Erythroblast (primary cell): ENCODE results near the gene SDK2.

Experiments
- DNase-seq, 2 experiments: peaks; one replicate each; lab custom pipeline; 2025; lab: John Stamatoyannopoulos, UW
- GATA1 ChIP-seq: IDR thresholded peaks from 2 replicates; pipeline ENCODE4 v1.6.1; 2011; ENCODE audit warnings: low read depth, mild to moderate bottlenecking, control low read depth, low read length, moderate library complexity
- POLR2A ChIP-seq: IDR thresholded peaks from 2 replicates; pipeline ENCODE4 v1.6.1; 2011; ENCODE audit warnings: mild to moderate bottlenecking, low read length

SDK2 gene

GRCh38 chr17:73300392-73300791 lies 343.9 kb downstream of the SDK2 start:
- no peak for TF ChIP-seq POLR2A
- no peak for TF ChIP-seq GATA1

GRCh38 chr17:73297934-73298861 lies 346.0 kb downstream of the SDK2 start:
- TF ChIP-seq POLR2A, result no peak
- TF ChIP-seq GATA1, result no peak
- DNase-seq, result peak; percentile 29 to 49

More at GRCh38 chr17:73300392-73300791, 343.9 kb downstream of the SDK2 start:
- DNase-seq, result no peak

GRCh38 chr17:73293480-73293911 lies 350.7 kb downstream of the SDK2 start:
- no peak for DNase-seq
- TF ChIP-seq GATA1 (no peak), POLR2A (no peak)

- TF ChIP-seq GATA1 (no peak), POLR2A (no peak)
- no peak for DNase-seq
Measured at GRCh38 chr17:73293031-73293430, 351.2 kb downstream of the SDK2 start.

- peak; percentile 21 to 22 for DNase-seq
- TF ChIP-seq GATA1, result no peak
- TF ChIP-seq POLR2A, result no peak
Measured at GRCh38 chr17:73292031-73292531, 352.2 kb downstream of the SDK2 start.

- TF ChIP-seq GATA1 (no peak), POLR2A (no peak)
- DNase-seq, result peak; percentile 72 to 77
Measured at GRCh38 chr17:73291260-73291801, 352.9 kb downstream of the SDK2 start.

GRCh38 chr17:73290399-73291259 lies 353.6 kb downstream of the SDK2 start:
- no peak for TF ChIP-seq POLR2A
- no peak for TF ChIP-seq GATA1
- no peak for DNase-seq

- no peak for DNase-seq
- TF ChIP-seq GATA1 (no peak), POLR2A (no peak)
Measured at GRCh38 chr17:73289549-73290254, 354.5 kb downstream of the SDK2 start.

GRCh38 chr17:73288534-73289302 lies 355.5 kb downstream of the SDK2 start:
- TF ChIP-seq POLR2A (no peak), GATA1 (no peak)

GRCh38 chr17:73286863-73287296 lies 357.4 kb downstream of the SDK2 start:
- TF ChIP-seq GATA1, result no peak
- TF ChIP-seq POLR2A, result no peak

More at GRCh38 chr17:73288534-73289302, 355.5 kb downstream of the SDK2 start:
- DNase-seq, result peak; percentile 23 to 24

GRCh38 chr17:73285916-73286862 lies 358.1 kb downstream of the SDK2 start:
- no peak for DNase-seq
- no peak for TF ChIP-seq GATA1

More at GRCh38 chr17:73286863-73287296, 357.4 kb downstream of the SDK2 start:
- DNase-seq, result no peak
